HEK293 (cell line): ENCODE data around the gene CCDC88C.

Experiments used
- CTCF ChIA-PET: fragments of 350-600 bp; formaldehyde crosslinking; extraction: SDS; loops from one replicate; lab custom pipeline; 2021; ENCODE audit warnings: antibody characterized with exemption; lab: Yijun Ruan, JAX
- POLR2A ChIA-PET: fragments of 300-600 bp; formaldehyde crosslinking; extraction: SDS; loops from one replicate; lab custom pipeline; 2020; ENCODE audit warnings: antibody characterized with exemption, inconsistent platforms; lab: Yijun Ruan, JAX
- H3K27ac ChIP-seq: fragments of 200-500 bp; sonication (Bioruptor generic); 2 replicates; pipeline ENCODE4 v1.5.1; 2014; ENCODE audit warnings: low read depth, low read length, control low read depth, inconsistent platforms; ENCODE audit errors: extremely low read depth
- H3K36me3 ChIP-seq, 2 experiments: fragments of 200-500 bp in 1 of 2; sonication (Bioruptor generic) in 1 of 2; 1 replicate in 1 of 2; 2 replicates in 1 of 2; pipeline ENCODE4 v1.5.1; 2014 to 2017; ENCODE audit warnings: inconsistent platforms in 2 of 2, low read length in 2 of 2; ENCODE audit not compliant: control insufficient read depth in 2 of 2, insufficient read depth in 1 of 2
- H3K4me1 ChIP-seq: fragments of 200-500 bp; sonication (Bioruptor generic); 2 replicates; pipeline ENCODE4 v1.5.1; 2014; ENCODE audit warnings: mild to moderate bottlenecking, low read length, inconsistent platforms; ENCODE audit not compliant: control insufficient read depth, insufficient read depth
- H3K4me3 ChIP-seq: 2 replicates; pipeline ENCODE4 v1.5.1; 2011; ENCODE audit warnings: low read depth, mild to moderate bottlenecking, control low read depth, low read length, moderate library complexity
- H3K9me3 ChIP-seq: fragments of 200-500 bp; sonication (Bioruptor generic); 2 replicates; pipeline ENCODE4 v1.5.1; 2014; ENCODE audit warnings: low read depth, low read length, inconsistent platforms; ENCODE audit not compliant: control insufficient read depth, insufficient read depth
- BCL11B ChIP-seq: fragments of 450-650 bp; formaldehyde crosslinking; IDR thresholded peaks from 2 replicates; pipeline ENCODE4 v1.5.1; 2016; ENCODE audit warnings: low read depth, missing biosample characterization, missing genetic modification characterization
- IKZF3 ChIP-seq: fragments of 450-650 bp; IDR thresholded peaks from 2 replicates; pipeline ENCODE4 v1.5.0; 2018; ENCODE audit warnings: missing biosample characterization, mild to moderate bottlenecking, missing genetic modification characterization, moderate library complexity
- MYNN ChIP-seq: fragments of 450-650 bp; formaldehyde crosslinking; IDR thresholded peaks from 2 replicates; pipeline ENCODE4 v1.5.1; 2016; ENCODE audit warnings: missing biosample characterization, missing genetic modification characterization, borderline replicate concordance
- OVOL3 ChIP-seq: fragments of 450-650 bp; formaldehyde crosslinking; IDR thresholded peaks from 2 replicates; pipeline ENCODE4 v1.5.1; 2016; ENCODE audit warnings: missing biosample characterization, missing genetic modification characterization
- TCF7L2 ChIP-seq: IDR thresholded peaks from 2 replicates; pipeline ENCODE4 v1.6.1; 2011; ENCODE audit warnings: low read depth, mild to moderate bottlenecking, inconsistent platforms, low read length, moderate library complexity, borderline replicate concordance
- TRIM28 ChIP-seq: IDR thresholded peaks from 2 replicates; pipeline ENCODE4 v1.6.1; 2011; ENCODE audit warnings: low read length, control low read depth, borderline replicate concordance
- WT1 ChIP-seq: fragments of 450-650 bp; formaldehyde crosslinking; IDR thresholded peaks from 2 replicates; pipeline ENCODE4 v1.5.1; 2016; ENCODE audit warnings: missing biosample characterization, missing genetic modification characterization
- YY1 ChIP-seq: fragments of 450-650 bp; formaldehyde crosslinking; IDR thresholded peaks from 2 replicates; pipeline ENCODE4 v1.5.1; 2018; ENCODE audit warnings: missing biosample characterization, missing genetic modification characterization
- ZBTB48 ChIP-seq: fragments of 450-650 bp; formaldehyde crosslinking; IDR thresholded peaks from 2 replicates; pipeline ENCODE4 v1.5.1; 2016; ENCODE audit warnings: missing biosample characterization, missing genetic modification characterization
- ZFP37 ChIP-seq: fragments of 450-650 bp; formaldehyde crosslinking; IDR thresholded peaks from 2 replicates; pipeline ENCODE4 v1.5.1; 2016; ENCODE audit warnings: missing biosample characterization, missing genetic modification characterization
- ZNF10 ChIP-seq: fragments of 450-650 bp; formaldehyde crosslinking; IDR thresholded peaks from 2 replicates; pipeline ENCODE4 v1.5.1; 2017; ENCODE audit warnings: missing biosample characterization, missing genetic modification characterization
- ZNF221 ChIP-seq: fragments of 450-650 bp; formaldehyde crosslinking; IDR thresholded peaks from 2 replicates; pipeline ENCODE4 v1.5.1; 2017; ENCODE audit warnings: missing biosample characterization, missing genetic modification characterization, borderline replicate concordance
- ZNF274 ChIP-seq, 2 experiments: fragments of 200-500 bp in 1 of 2; fragments of 450-650 bp in 1 of 2; sonication (Bioruptor generic) in 1 of 2; formaldehyde crosslinking in 1 of 2; IDR thresholded peaks; 2 replicates each; pipeline versions ENCODE4 v1.5.1 to v1.6.1; 2014 to 2016; ENCODE audit warnings: borderline replicate concordance in 1 of 2, inconsistent platforms in 1 of 2, low read length in 1 of 2, missing biosample characterization in 1 of 2, missing genetic modification characterization in 1 of 2
- ZNF292 ChIP-seq: fragments of 450-650 bp; formaldehyde crosslinking; IDR thresholded peaks from 2 replicates; pipeline ENCODE4 v1.5.1; 2016; ENCODE audit warnings: low read depth, missing biosample characterization, missing genetic modification characterization, borderline replicate concordance
- ZNF394 ChIP-seq: fragments of 450-650 bp; formaldehyde crosslinking; IDR thresholded peaks from 2 replicates; pipeline ENCODE4 v1.5.1; 2016; ENCODE audit warnings: missing biosample characterization, missing genetic modification characterization, mild to moderate bottlenecking, moderate library complexity, borderline replicate concordance
- ZNF48 ChIP-seq: fragments of 450-650 bp; formaldehyde crosslinking; IDR thresholded peaks from 2 replicates; pipeline ENCODE4 v1.5.1; 2016; ENCODE audit warnings: missing biosample characterization, missing genetic modification characterization
- ZNF513 ChIP-seq: fragments of 450-650 bp; IDR thresholded peaks from 2 replicates; pipeline ENCODE4 v1.5.1; 2018; ENCODE audit warnings: missing biosample characterization, missing genetic modification characterization
- ZNF558 ChIP-seq: fragments of 450-650 bp; formaldehyde crosslinking; IDR thresholded peaks from 2 replicates; pipeline ENCODE4 v1.5.1; 2016; ENCODE audit warnings: missing biosample characterization, missing genetic modification characterization
- ZNF560 ChIP-seq: fragments of 450-650 bp; formaldehyde crosslinking; IDR thresholded peaks from 2 replicates; pipeline ENCODE4 v1.5.1; 2017; ENCODE audit warnings: missing biosample characterization, missing genetic modification characterization, borderline replicate concordance
- ZNF561 ChIP-seq: fragments of 450-650 bp; IDR thresholded peaks from 2 replicates; pipeline ENCODE4 v1.5.1; 2018; ENCODE audit warnings: missing biosample characterization, missing genetic modification characterization, borderline replicate concordance
- ZNF585B ChIP-seq: fragments of 450-650 bp; formaldehyde crosslinking; IDR thresholded peaks from 2 replicates; pipeline ENCODE4 v1.5.1; 2016; ENCODE audit warnings: missing biosample characterization, missing genetic modification characterization
- ZNF623 ChIP-seq: fragments of 450-650 bp; formaldehyde crosslinking; IDR thresholded peaks from 2 replicates; pipeline ENCODE4 v1.5.1; 2016; ENCODE audit warnings: missing biosample characterization, missing genetic modification characterization
- ZNF701 ChIP-seq: fragments of 450-650 bp; formaldehyde crosslinking; IDR thresholded peaks from 2 replicates; pipeline ENCODE4 v1.5.1; 2016; ENCODE audit warnings: missing biosample characterization, missing genetic modification characterization
- ZNF843 ChIP-seq: fragments of 450-650 bp; formaldehyde crosslinking; IDR thresholded peaks from 2 replicates; pipeline ENCODE4 v1.5.1; 2016; ENCODE audit warnings: missing biosample characterization, missing genetic modification characterization
- ZSCAN18 ChIP-seq: fragments of 450-650 bp; formaldehyde crosslinking; IDR thresholded peaks from 2 replicates; pipeline ENCODE4 v1.5.1; 2016; ENCODE audit warnings: missing biosample characterization, missing genetic modification characterization
- TF ChIP-seq, protein P1 (sequence below): fragments of 450-650 bp; formaldehyde crosslinking; IDR thresholded peaks from 2 replicates; pipeline ENCODE4 v1.5.0; 2017; ENCODE audit warnings: missing biosample characterization, missing genetic modification characterization, borderline replicate concordance
- TF ChIP-seq, protein P2 (sequence below): fragments of 450-650 bp; formaldehyde crosslinking; IDR thresholded peaks from 2 replicates; pipeline ENCODE4 v1.5.1; 2016; ENCODE audit warnings: missing biosample characterization, missing genetic modification characterization

The CCDC88C gene

DNA sequence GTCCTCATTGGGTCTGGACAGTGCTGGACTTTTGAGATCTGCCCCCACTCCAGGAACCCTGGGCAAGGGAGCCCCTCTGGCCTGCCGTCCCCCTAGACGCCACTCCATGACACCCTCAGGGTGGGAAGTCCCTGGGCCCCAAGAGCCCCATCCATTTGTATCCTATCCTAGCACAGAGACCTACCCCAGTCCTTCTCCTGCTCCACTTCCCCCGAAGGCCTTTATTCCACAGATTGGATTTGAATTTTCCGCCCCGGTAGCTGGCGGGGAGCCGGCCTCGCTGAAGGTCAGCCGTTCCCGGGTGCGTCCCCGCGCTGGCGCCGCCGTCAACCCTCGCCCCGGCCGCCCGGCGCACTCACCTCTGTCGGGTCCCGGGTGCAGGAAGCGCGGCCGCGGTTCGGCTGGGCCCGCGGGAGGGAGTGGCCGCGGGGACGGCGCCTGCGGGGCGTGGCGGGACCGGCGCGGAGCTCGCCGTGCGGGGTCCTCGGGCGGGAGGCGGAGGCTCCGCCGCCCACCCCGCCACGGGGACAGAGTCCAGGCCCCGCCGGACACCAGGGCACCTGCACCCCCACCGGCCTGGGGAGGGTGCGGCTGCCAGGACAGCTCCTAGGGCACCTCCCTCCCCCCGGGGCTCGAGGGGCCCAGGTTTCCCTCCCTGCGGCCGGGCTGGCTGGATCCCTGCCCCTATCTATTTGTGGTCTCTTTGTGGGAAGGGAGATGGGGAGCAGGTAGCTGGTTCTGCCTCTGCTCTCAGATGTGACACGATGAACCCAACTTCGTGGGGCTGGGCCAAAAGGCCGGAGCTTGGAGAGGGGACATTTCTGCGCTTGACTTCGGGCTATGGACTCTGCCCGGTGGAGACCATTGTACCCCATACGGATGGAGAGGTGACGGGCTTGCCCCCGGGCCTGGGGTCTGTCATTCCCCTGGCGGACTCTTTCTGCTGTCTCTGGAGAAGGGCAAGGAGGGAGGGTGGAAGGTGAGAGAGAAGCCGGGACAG is 153.2 kb downstream of the CCDC88C start (continued):
- TF ChIP-seq ZNF843 (tag by site-specific recombination) (no peak), TCF7L2 (no peak), ZNF394 (tag by site-specific recombination) (no peak), ZNF560 (tag by site-specific recombination) (no peak), ZFP37 (no peak), ZSCAN18 (no peak)
- TF ChIP-seq, all 188 proteins: peak for 0

DNA sequence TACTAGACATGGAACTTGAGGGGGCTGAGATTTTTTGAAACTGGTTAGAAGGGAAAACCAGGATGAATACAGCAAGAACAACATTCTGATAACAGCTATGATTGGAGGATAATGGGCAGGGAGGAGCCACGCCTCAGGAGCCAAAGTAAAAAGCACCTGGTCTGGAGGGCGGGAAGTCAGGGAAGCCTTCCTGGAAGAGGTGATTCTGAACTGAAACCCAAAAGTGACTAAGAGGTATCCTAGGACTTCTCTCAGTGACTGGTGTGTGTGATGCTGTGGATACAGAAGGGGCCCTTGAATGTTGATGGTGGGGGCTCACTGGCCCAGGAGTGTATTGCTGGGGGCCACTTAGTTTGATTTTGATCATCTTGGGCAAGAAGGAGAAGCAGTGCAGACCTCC is 154.3 kb downstream of the CCDC88C start:
- CTCF ChIA-PET, result interaction anchor here (1.4 kb wide), 1 partner anchor 86 kb away, joined by 3 read pairs; no protein-coding TSS in a partner anchor
- POLR2A ChIA-PET, result no interaction called here

DNA sequence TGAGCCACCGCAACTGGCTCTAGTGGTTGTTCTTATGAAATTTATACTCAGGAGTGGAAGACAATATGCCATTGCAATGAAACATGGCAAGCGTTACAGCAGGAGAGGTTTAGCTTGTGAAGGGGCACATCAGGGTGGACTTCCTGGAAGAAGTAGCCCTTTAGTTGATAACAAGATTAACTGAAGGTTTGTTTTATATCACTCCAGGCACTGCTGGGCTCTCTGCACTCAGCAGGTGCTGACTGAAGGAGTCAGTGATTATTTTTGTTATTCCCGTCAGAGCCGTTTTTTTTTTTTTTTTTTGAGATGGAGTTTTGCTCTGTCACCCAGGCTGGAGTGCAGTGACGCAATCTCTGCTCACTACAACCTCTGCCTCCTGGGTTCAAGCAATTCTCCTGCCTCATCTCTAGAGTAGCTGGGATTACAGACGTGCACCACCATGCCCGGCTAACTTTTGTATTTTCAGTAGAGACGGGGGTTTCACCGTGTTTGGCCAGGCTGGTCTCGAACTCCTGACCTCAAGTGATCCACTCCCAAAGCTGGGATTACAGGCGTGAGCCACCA is 155.6 kb downstream of the CCDC88C start:
- POLR2A ChIA-PET, result interaction anchor here (0.7 kb wide), 1 partner anchor 19 kb away, joined by 6 read pairs; no protein-coding TSS in a partner anchor
- TF ChIP-seq YY1 (tag by site-specific recombination) (no peak), ZNF561 (tag by site-specific recombination) (no peak), WT1 (tag by site-specific recombination) (no peak), ZNF10 (tag by site-specific recombination) (no peak), ZNF48 (no peak), ZNF513 (tag by site-specific recombination) (no peak), IKZF3 (tag by site-specific recombination) (no peak)
- no peaks in the 10 kb centered on the region for H3K9me3 ChIP-seq
- H3K27ac ChIP-seq, result no peak overlapping the region
- no peaks in the 10 kb centered on the region for H3K36me3 ChIP-seq
- CTCF ChIA-PET, result interaction anchor here (1.0 kb wide), 1 partner anchor 85 kb away, joined by 3 read pairs; no protein-coding TSS in a partner anchor
- H3K4me1 ChIP-seq, result 0 out of 2 replicates have a peak, but pooled peaks cover 4% of the 10 kb centered on the region
- no peak overlapping the region for H3K4me3 ChIP-seq

More for the DNA sequence above, 154.3 kb downstream of the CCDC88C start:
- Histone ChIP-seq H3K9me3 (no peaks in the 10 kb centered on the region), H3K27ac (no peak overlapping the region), H3K36me3 (no peaks in the 10 kb centered on the region), H3K4me1 (no peaks in the 10 kb centered on the region), H3K4me3 (no peak overlapping the region)
- TF ChIP-seq, protein P1, sequence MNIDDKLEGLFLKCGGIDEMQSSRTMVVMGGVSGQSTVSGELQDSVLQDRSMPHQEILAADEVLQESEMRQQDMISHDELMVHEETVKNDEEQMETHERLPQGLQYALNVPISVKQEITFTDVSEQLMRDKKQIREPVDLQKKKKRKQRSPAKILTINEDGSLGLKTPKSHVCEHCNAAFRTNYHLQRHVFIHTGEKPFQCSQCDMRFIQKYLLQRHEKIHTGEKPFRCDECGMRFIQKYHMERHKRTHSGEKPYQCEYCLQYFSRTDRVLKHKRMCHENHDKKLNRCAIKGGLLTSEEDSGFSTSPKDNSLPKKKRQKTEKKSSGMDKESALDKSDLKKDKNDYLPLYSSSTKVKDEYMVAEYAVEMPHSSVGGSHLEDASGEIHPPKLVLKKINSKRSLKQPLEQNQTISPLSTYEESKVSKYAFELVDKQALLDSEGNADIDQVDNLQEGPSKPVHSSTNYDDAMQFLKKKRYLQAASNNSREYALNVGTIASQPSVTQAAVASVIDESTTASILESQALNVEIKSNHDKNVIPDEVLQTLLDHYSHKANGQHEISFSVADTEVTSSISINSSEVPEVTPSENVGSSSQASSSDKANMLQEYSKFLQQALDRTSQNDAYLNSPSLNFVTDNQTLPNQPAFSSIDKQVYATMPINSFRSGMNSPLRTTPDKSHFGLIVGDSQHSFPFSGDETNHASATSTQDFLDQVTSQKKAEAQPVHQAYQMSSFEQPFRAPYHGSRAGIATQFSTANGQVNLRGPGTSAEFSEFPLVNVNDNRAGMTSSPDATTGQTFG (tag by site-specific recombination), result no peak
- TF ChIP-seq TCF7L2, result no peak
- TF ChIP-seq ZNF701 (tag by site-specific recombination), result no peak
- no peak for TF ChIP-seq ZNF292
- no peak for TF ChIP-seq MYNN
- no peak for TF ChIP-seq ZNF585B (tag by site-specific recombination)
- TF ChIP-seq ZNF558 (tag by site-specific recombination), result no peak
- no peak for TF ChIP-seq ZBTB48 (tag by site-specific recombination)
- no peak for TF ChIP-seq ZNF221
- no peak for TF ChIP-seq TRIM28
- TF ChIP-seq ZNF623, result no peak
- TF ChIP-seq ZNF274 (IDR thresholded peaks at IDR 0.05; ENCODE audit: low read length), result no peak
- TF ChIP-seq ZNF274 (tag by site-specific recombination; IDR thresholded peaks at IDR 0.05; ENCODE audit: borderline replicate concordance), result no peak
- TF ChIP-seq, protein P2, sequence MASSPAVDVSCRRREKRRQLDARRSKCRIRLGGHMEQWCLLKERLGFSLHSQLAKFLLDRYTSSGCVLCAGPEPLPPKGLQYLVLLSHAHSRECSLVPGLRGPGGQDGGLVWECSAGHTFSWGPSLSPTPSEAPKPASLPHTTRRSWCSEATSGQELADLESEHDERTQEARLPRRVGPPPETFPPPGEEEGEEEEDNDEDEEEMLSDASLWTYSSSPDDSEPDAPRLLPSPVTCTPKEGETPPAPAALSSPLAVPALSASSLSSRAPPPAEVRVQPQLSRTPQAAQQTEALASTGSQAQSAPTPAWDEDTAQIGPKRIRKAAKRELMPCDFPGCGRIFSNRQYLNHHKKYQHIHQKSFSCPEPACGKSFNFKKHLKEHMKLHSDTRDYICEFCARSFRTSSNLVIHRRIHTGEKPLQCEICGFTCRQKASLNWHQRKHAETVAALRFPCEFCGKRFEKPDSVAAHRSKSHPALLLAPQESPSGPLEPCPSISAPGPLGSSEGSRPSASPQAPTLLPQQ (tag by site-specific recombination), result no peak
- TF ChIP-seq OVOL3 (tag by site-specific recombination), result no peak
- no peak for TF ChIP-seq BCL11B (tag by site-specific recombination)
